ENCODE measurements around the gene SAMD1.

DNA sequence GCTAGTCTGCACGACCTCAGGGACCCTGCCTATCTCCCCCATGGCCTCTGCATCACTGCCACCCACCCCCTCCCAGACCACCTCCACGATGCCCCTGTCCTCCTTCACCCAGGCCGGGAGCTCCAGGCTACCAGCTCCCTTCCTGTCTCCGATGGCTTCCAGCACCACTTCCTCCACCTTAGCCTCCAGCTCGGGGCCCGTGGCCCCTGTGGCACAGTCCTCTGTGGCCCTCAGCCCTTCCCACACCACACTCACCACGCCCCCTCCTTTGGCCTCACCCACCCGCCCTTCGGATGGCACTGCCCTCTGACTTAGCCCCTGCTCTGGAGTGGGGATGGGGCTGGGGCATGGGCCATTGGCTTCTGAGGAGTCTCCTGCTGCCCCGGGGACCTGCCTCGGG is 35.8 kb downstream of the SAMD1 start:
- TF ChIP-seq POLR2AphosphoS5 (IDR thresholded peaks at IDR 0.05; ENCODE audit: control insufficient read depth, insufficient read depth, low read depth, low read length) = no peak
- no peak for TF ChIP-seq POLR2A (conservative IDR thresholded peaks at IDR 0.05)
- no peak for TF ChIP-seq NFYB (IDR thresholded peaks at IDR 0.05; ENCODE audit: extremely low read depth, insufficient read length)
- TF ChIP-seq, protein P1, sequence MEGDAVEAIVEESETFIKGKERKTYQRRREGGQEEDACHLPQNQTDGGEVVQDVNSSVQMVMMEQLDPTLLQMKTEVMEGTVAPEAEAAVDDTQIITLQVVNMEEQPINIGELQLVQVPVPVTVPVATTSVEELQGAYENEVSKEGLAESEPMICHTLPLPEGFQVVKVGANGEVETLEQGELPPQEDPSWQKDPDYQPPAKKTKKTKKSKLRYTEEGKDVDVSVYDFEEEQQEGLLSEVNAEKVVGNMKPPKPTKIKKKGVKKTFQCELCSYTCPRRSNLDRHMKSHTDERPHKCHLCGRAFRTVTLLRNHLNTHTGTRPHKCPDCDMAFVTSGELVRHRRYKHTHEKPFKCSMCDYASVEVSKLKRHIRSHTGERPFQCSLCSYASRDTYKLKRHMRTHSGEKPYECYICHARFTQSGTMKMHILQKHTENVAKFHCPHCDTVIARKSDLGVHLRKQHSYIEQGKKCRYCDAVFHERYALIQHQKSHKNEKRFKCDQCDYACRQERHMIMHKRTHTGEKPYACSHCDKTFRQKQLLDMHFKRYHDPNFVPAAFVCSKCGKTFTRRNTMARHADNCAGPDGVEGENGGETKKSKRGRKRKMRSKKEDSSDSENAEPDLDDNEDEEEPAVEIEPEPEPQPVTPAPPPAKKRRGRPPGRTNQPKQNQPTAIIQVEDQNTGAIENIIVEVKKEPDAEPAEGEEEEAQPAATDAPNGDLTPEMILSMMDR (IDR thresholded peaks at IDR 0.05 in 2 of 3, conservative IDR thresholded peaks at IDR 0.05 in 1 of 3; ENCODE audit: insufficient read depth in 2 of 3, low read depth in 1 of 3, low read length in 3 of 3) = no peak
- no peak for TF ChIP-seq PTRF (tag; IDR thresholded peaks at IDR 0.05)
- TF ChIP-seq SMAD3 (CRISPR knock-in tag; conservative IDR thresholded peaks at IDR 0.05) = no peak
- no peak for TF ChIP-seq RAD21 (CRISPR knock-in tag; conservative IDR thresholded peaks at IDR 0.05 in 1 of 2, IDR thresholded peaks at IDR 0.05 in 1 of 2)
- no peak for TF ChIP-seq NR3C1 (CRISPR knock-in tag; IDR thresholded peaks at IDR 0.05)
- TF ChIP-seq NRF1 (conservative IDR thresholded peaks at IDR 0.05 in 1 of 2, IDR thresholded peaks at IDR 0.05 in 1 of 2) = no peak
